Measurements from ENCODE around the gene LITAFD. TPM values are rescaled to one million over a fixed set of nuclear protein-coding genes. Genes with fewer than 3 reads are reported as not detected.

Gene LITAFD
- total RNA-seq, 1 experiment from 2014 or later: not detected

- H3K79me2 ChIP-seq (ENCODE audit: low read depth): no peaks in the 10 kb centered on the region
- peaks cover 47% of the 10 kb centered on the region for H3K36me3 ChIP-seq (ENCODE audit: low read depth)
- H3K27ac ChIP-seq: no peak overlapping the region
- no peaks in the 10 kb centered on the region for H3K4me1 ChIP-seq (replicated peaks; ENCODE audit: insufficient read depth)
- intact Hi-C loops (cut with micrococcal nuclease; ENCODE audit: unreplicated experiment): no loop called here
- ChIA-PET CTCF (interaction anchor here (0.9 kb wide), 1 partner anchor 59 kb away, joined by 5 read pairs; no protein-coding TSS in a partner anchor), POLR2A (ENCODE audit: unreplicated experiment) (no interaction called here)
- no peak overlapping the region for H3K4me2 ChIP-seq
- TF ChIP-seq EZH2 (IDR thresholded peaks at IDR 0.05; ENCODE audit: low read depth) (no peak), CTCF (conservative IDR thresholded peaks at IDR 0.05) (no peak)
- no peaks in the 10 kb centered on the region for H3K9me2 ChIP-seq (ENCODE audit: insufficient read depth)
- H3K4me3 ChIP-seq: no peak overlapping the region
- no peaks in the 10 kb centered on the region for H3K9me3 ChIP-seq (ENCODE audit: insufficient read depth, low read depth)
- no peaks in the 10 kb centered on the region for H3K27me3 ChIP-seq (ENCODE audit: insufficient read depth, low read depth)
- peaks cover 14% of the 10 kb centered on the region for H4K20me1 ChIP-seq (ENCODE audit: insufficient read depth)
- no TSS peak for BruUV-seq (replicated peaks)
- DNase-seq: no peak
- H2AFZ ChIP-seq: no peak overlapping the region
- H3F3A ChIP-seq (ENCODE audit: insufficient read depth, low read depth): peaks cover 23% of the 10 kb centered on the region; the same call in 1 of the 2 replicates
These were observed 17.7 kb downstream of the LITAFD start for GRCh38 chr16:8899709-8900317.

DNA sequence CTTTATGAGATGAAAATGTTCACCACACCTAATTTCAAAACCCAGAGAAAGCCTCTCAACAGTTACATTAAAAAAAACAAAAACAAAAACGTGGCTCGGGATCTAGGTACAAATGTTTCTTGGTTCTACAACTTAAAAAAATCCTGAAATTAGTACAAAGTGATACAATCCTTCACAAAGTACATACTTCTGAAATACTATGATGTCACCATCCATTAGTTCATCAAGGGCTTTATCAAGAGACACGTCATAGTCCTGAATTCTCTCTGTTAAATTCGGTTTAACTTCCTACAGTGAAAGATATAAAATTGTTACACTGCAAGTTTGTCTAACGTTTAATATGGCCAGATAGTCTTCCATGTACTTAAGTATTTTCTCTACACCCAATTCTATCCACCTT is 18.2 kb downstream of the LITAFD start:
- Histone ChIP-seq H3K79me2 (ENCODE audit: low read depth) (no peaks in the 10 kb centered on the region), H4K20me1 (ENCODE audit: insufficient read depth) (peaks cover 12% of the 10 kb centered on the region), H2AFZ (no peak overlapping the region), H3K27ac (no peak overlapping the region), H3K9me2 (ENCODE audit: insufficient read depth) (no peaks in the 10 kb centered on the region), H3K36me3 (ENCODE audit: low read depth) (peaks cover 46% of the 10 kb centered on the region), H3K9me3 (ENCODE audit: insufficient read depth, low read depth) (no peaks in the 10 kb centered on the region), H3K27me3 (ENCODE audit: insufficient read depth, low read depth) (no peaks in the 10 kb centered on the region), H3K4me2 (no peak overlapping the region), H3K4me3 (no peak overlapping the region), H3F3A (ENCODE audit: insufficient read depth, low read depth) (peaks cover 23% of the 10 kb centered on the region; the same call in 1 of the 2 replicates), H3K4me1 (replicated peaks; ENCODE audit: insufficient read depth) (no peaks in the 10 kb centered on the region)
- no peak for DNase-seq
- TF ChIP-seq CTCF (conservative IDR thresholded peaks at IDR 0.05) (no peak), EZH2 (IDR thresholded peaks at IDR 0.05; ENCODE audit: low read depth) (no peak)
- intact Hi-C loops (cut with micrococcal nuclease; ENCODE audit: unreplicated experiment): no loop called here
- ChIA-PET POLR2A (ENCODE audit: unreplicated experiment) (no interaction called here), CTCF (interaction anchor here (0.7 kb wide), 1 partner anchor 128 kb away, joined by 3 read pairs; no protein-coding TSS in a partner anchor)
- no TSS peak for BruUV-seq (replicated peaks)

GRCh38 chr16:8901320-8901861 is 19.2 kb downstream of the LITAFD start:
- H3F3A ChIP-seq (ENCODE audit: insufficient read depth, low read depth): peaks cover 29% of the 10 kb centered on the region; the same call in 1 of the 2 replicates
- TF ChIP-seq CTCF (conservative IDR thresholded peaks at IDR 0.05): no peak
- TF ChIP-seq EZH2 (IDR thresholded peaks at IDR 0.05; ENCODE audit: low read depth): no peak
- H3K27ac ChIP-seq: no peak overlapping the region
- no peaks in the 10 kb centered on the region for H3K9me3 ChIP-seq (ENCODE audit: insufficient read depth, low read depth)
- ChIA-PET CTCF (interaction anchor here (0.7 kb wide), 1 partner anchor 127 kb away, joined by 3 read pairs; no protein-coding TSS in a partner anchor), POLR2A (ENCODE audit: unreplicated experiment) (no interaction called here)
- peaks cover 48% of the 10 kb centered on the region for H3K36me3 ChIP-seq (ENCODE audit: low read depth)
- H3K4me3 ChIP-seq: no peak overlapping the region
- BruUV-seq (replicated peaks): no TSS peak
- no peak overlapping the region for H2AFZ ChIP-seq
- H3K4me1 ChIP-seq (replicated peaks; ENCODE audit: insufficient read depth): no peaks in the 10 kb centered on the region
- no peaks in the 10 kb centered on the region for H3K79me2 ChIP-seq (ENCODE audit: low read depth)
- intact Hi-C loops (cut with micrococcal nuclease; ENCODE audit: unreplicated experiment): no loop called here
- no peaks in the 10 kb centered on the region for H3K27me3 ChIP-seq (ENCODE audit: insufficient read depth, low read depth)
- no peak for DNase-seq
- no peak overlapping the region for H3K4me2 ChIP-seq
- no peaks in the 10 kb centered on the region for H3K9me2 ChIP-seq (ENCODE audit: insufficient read depth)
- H4K20me1 ChIP-seq (ENCODE audit: insufficient read depth): peaks cover 11% of the 10 kb centered on the region; the same call in 1 of the 2 replicates
